Endodermal cell (in vitro differentiated cells): ENCODE results near the gene CDKL5. TPM values are rescaled to one million over a fixed set of nuclear protein-coding genes. Genes with fewer than 3 reads are reported as not detected.

Experiments used
- DNase-seq: peaks from one replicate; pipeline ENCODE4 v3.0.0-alpha.2; 2017
- H3K27ac ChIP-seq: 2 replicates; pipeline ENCODE4 v1.5.1; 2013; ENCODE audit warnings: mild to moderate bottlenecking, low read depth, low read length, moderate library complexity
- H3K27me3 ChIP-seq: 2 replicates; pipeline ENCODE4 v1.6.1; 2013; ENCODE audit warnings: mild to moderate bottlenecking, low read length, moderate library complexity; ENCODE audit not compliant: insufficient read depth, control insufficient read depth, poor library complexity, severe bottlenecking
- H3K36me3 ChIP-seq: 2 replicates; pipeline ENCODE4 v1.7.0; 2013; ENCODE audit warnings: mild to moderate bottlenecking, low read length, moderate library complexity; ENCODE audit not compliant: control insufficient read depth, insufficient read depth
- H3K4me1 ChIP-seq: one replicate; pipeline ENCODE4 v1.7.0; 2013; ENCODE audit warnings: low read length; ENCODE audit not compliant: control insufficient read depth, insufficient read depth
- H3K4me3 ChIP-seq: 2 replicates; pipeline ENCODE4 v1.5.1; 2013; ENCODE audit warnings: mild to moderate bottlenecking, low read length, moderate library complexity
- H3K9ac ChIP-seq: 2 replicates; pipeline ENCODE4 v1.6.1; 2013; ENCODE audit warnings: mild to moderate bottlenecking, low read length, moderate library complexity; ENCODE audit not compliant: poor library complexity, severe bottlenecking; ENCODE audit errors: extremely low read depth
- H3K9me3 ChIP-seq: 2 replicates; pipeline ENCODE4 v1.6.1; 2013; ENCODE audit warnings: mild to moderate bottlenecking, low read length, moderate library complexity; ENCODE audit not compliant: control insufficient read depth
- H3K27ac Mint-ChIP-seq: 2 replicates; pipeline ENCODE4 v1.8.0; 2020; ENCODE audit warnings: mixed read lengths
- H3K27me3 Mint-ChIP-seq: 2 replicates; pipeline ENCODE4 v1.8.0; 2021; ENCODE audit warnings: mild to moderate bottlenecking, mixed read lengths; ENCODE audit not compliant: insufficient read depth
- H3K36me3 Mint-ChIP-seq: 2 replicates; pipeline ENCODE4 v1.8.0; 2020; ENCODE audit warnings: low read depth, mixed read lengths
- H3K4me1 Mint-ChIP-seq: 2 replicates; pipeline ENCODE4 v1.8.0; 2020; ENCODE audit warnings: mixed read lengths
- H3K4me3 Mint-ChIP-seq: 2 replicates; pipeline ENCODE4 v1.8.0; 2020; ENCODE audit warnings: mild to moderate bottlenecking, moderate library complexity, mixed read lengths
- H3K9me3 Mint-ChIP-seq: 2 replicates; pipeline ENCODE4 v1.8.0; 2020; ENCODE audit warnings: mild to moderate bottlenecking, mixed read lengths
- CTCF ChIP-seq: fragments of 200-600 bp; sonication (generic); conservative IDR thresholded peaks from 2 replicates; pipeline ENCODE4 v1.5.0; 2021; ENCODE audit warnings: antibody characterized with exemption, mild to moderate bottlenecking
- WGBS, 2 experiments: methylation state at CpG; one replicate each; pipeline versions ENCODE4 v1.1.5 to v1.1.7; 2013; ENCODE audit warnings: missing lambda C conversion rate in 2 of 2, mixed read lengths in 1 of 2; ENCODE audit not compliant: insufficient coverage in 1 of 2, insufficient read length in 1 of 2; 5-methylcytosine and 5-hydroxymethylcytosine counted together
- total RNA-seq, 2 donors: library from RNA; stranded (reverse); fragmentation: NEBNext Ultra II Directional in 1 of 2; extraction: Animal tissue kit (Norgen Biotek cat#: 25700) in 1 of 2; gene quantifications; 2 replicates in 1 of 2; 3 replicates in 1 of 2; pipeline ENCODE4 v1.2.1, GENCODE V29; 2021

Gene CDKL5
- total RNA-seq, 2 donors from 2014 or later, result 18.2 to 19.3 TPM

GRCh38 chrX:18617407-18617750 is 192.0 kb downstream of the CDKL5 start:
- peaks cover 3% of the 10 kb centered on the region for H3K4me1 ChIP-seq
- H3K27me3 ChIP-seq, result no peaks in the 10 kb centered on the region
- H3K9me3 ChIP-seq, result no peaks in the 10 kb centered on the region
- H3K4me3 ChIP-seq, result no peak overlapping the region
- no peak for DNase-seq
- peaks cover 6% of the 10 kb centered on the region for H3K4me1 Mint-ChIP-seq
- peaks cover 13% of the 10 kb centered on the region for H3K36me3 Mint-ChIP-seq
- WGBS, 2 experiments, result 60 to 85% methylated on average over 1 to 5 of the region's 5 CpGs
- no peak overlapping the region for H3K27ac Mint-ChIP-seq
- no peak overlapping the region for H3K9ac ChIP-seq
- no peak for TF ChIP-seq CTCF
- H3K27ac ChIP-seq, result no peak overlapping the region
- H3K36me3 ChIP-seq, result peaks cover 7% of the 10 kb centered on the region
- H3K27me3 Mint-ChIP-seq, result no peaks in the 10 kb centered on the region
- H3K9me3 Mint-ChIP-seq, result peaks cover 32% of the 10 kb centered on the region
- H3K4me3 Mint-ChIP-seq, result no peak overlapping the region

- no peak overlapping the region for H3K9ac ChIP-seq
- H3K9me3 ChIP-seq, result no peaks in the 10 kb centered on the region
- H3K27ac ChIP-seq, result no peak overlapping the region
- Mint-ChIP-seq H3K9me3 (peaks cover 40% of the 10 kb centered on the region), H3K4me1 (peaks cover 6% of the 10 kb centered on the region), H3K27me3 (no peaks in the 10 kb centered on the region), H3K4me3 (no peak overlapping the region), H3K36me3 (no peaks in the 10 kb centered on the region), H3K27ac (no peak overlapping the region)
- peaks cover 4% of the 10 kb centered on the region for H3K36me3 ChIP-seq
- no peak overlapping the region for H3K4me3 ChIP-seq
- no peak for TF ChIP-seq CTCF
- WGBS, 2 experiments, result 100% methylated on average over 1 to 2 of the region's 2 CpGs
- DNase-seq, result no peak
- H3K27me3 ChIP-seq, result no peaks in the 10 kb centered on the region
- H3K4me1 ChIP-seq, result peaks cover 3% of the 10 kb centered on the region
Observed at GRCh38 chrX:18619288-18619687, 193.9 kb downstream of the CDKL5 start.

GRCh38 chrX:18620349-18620748 is 194.9 kb downstream of the CDKL5 start:
- H3K9me3 ChIP-seq, result no peaks in the 10 kb centered on the region
- peaks cover 3% of the 10 kb centered on the region for H3K4me1 ChIP-seq
- no peak overlapping the region for H3K4me3 Mint-ChIP-seq
- DNase-seq, result peak; percentile 50
- peak overlapping the region; percentile 60 for H3K27ac Mint-ChIP-seq
- peaks cover 10% of the 10 kb centered on the region for H3K36me3 ChIP-seq
- peak overlapping the region; percentile 17 for H3K4me3 ChIP-seq
- H3K27me3 ChIP-seq, result no peaks in the 10 kb centered on the region
- 84% methylated on average over 8 of the region's 8 CpGs; no CpG with 5 or more reads in 1 of the 2 experiments for WGBS, 2 experiments
- no peak overlapping the region for H3K27ac ChIP-seq
- H3K4me1 Mint-ChIP-seq, result peaks cover 6% of the 10 kb centered on the region
- peaks cover 37% of the 10 kb centered on the region for H3K9me3 Mint-ChIP-seq
- TF ChIP-seq CTCF, result no peak
- no peak overlapping the region for H3K9ac ChIP-seq
- H3K36me3 Mint-ChIP-seq, result peaks cover 7% of the 10 kb centered on the region
- no peaks in the 10 kb centered on the region for H3K27me3 Mint-ChIP-seq
